SU-DHL-6 (cell line): Measurements from ENCODE around the gene CEACAM21.
"Not testable (repeated sequence)": the region's sequence is repeated elsewhere in the genome, so short reads cannot be mapped to it uniquely, and the experiment has no call there.

Source experiments
- H2AFZ ChIP-seq: fragments of 200-600 bp; sonication (generic); 2 replicates; pipeline ENCODE4 v1.6.1; 2014; ENCODE audit warnings: low read depth, mild to moderate bottlenecking, moderate library complexity, mixed read lengths, antibody characterized with exemption, low read length; ENCODE audit not compliant: severe bottlenecking
- H3F3A ChIP-seq: fragments of 200-600 bp; shearing (Covaris generic); 2 replicates; pipeline ENCODE4 v1.6.0; 2016; ENCODE audit warnings: antibody characterized with exemption, mild to moderate bottlenecking; ENCODE audit not compliant: insufficient read depth
- H3K27ac ChIP-seq: fragments of 200-600 bp; sonication (generic); 2 replicates; pipeline ENCODE4 v1.5.1; 2016; ENCODE audit warnings: low read depth, mild to moderate bottlenecking, low read length, moderate library complexity, mixed read lengths
- H3K27me3 ChIP-seq: fragments of 200-600 bp; sonication (generic), shearing (Covaris generic); 2 replicates; pipeline ENCODE4 v1.6.0; 2014; ENCODE audit warnings: mild to moderate bottlenecking, low read length
- H3K36me3 ChIP-seq: fragments of 200-600 bp; sonication (generic); 2 replicates; pipeline ENCODE4 v1.6.1; 2014; ENCODE audit warnings: mild to moderate bottlenecking, low read length, mixed read lengths
- H3K4me2 ChIP-seq: fragments of 300-600, 200-600 bp; shearing (Covaris generic), sonication (generic); 2 replicates; pipeline ENCODE4 v1.6.0; 2014; ENCODE audit warnings: low read length, low read depth, mild to moderate bottlenecking; ENCODE audit not compliant: poor library complexity, severe bottlenecking
- H3K4me3 ChIP-seq: fragments of 200-600 bp; sonication (generic); 2 replicates; pipeline ENCODE4 v1.5.1; 2014; ENCODE audit warnings: antibody characterized with exemption, low read length, mild to moderate bottlenecking, mixed read lengths; ENCODE audit not compliant: insufficient read depth, poor library complexity, severe bottlenecking
- H3K79me2 ChIP-seq: fragments of 200-600 bp; sonication (generic); 2 replicates; pipeline ENCODE4 v1.6.1; 2014; ENCODE audit warnings: mild to moderate bottlenecking, low read length, moderate library complexity; ENCODE audit not compliant: insufficient read depth
- H3K9ac ChIP-seq: fragments of 200-600 bp; sonication (generic); 2 replicates; pipeline ENCODE4 v1.7.0; 2014; ENCODE audit warnings: mild to moderate bottlenecking, low read length
- H3K9me2 ChIP-seq: fragments of 200-600 bp; sonication (generic); replicated peaks from 2 replicates; pipeline ENCODE4 v1.6.1; 2014; ENCODE audit warnings: low read length; ENCODE audit not compliant: insufficient read depth
- H3K9me3 ChIP-seq: fragments of 200-600 bp; sonication (generic); 2 replicates; pipeline ENCODE4 v1.6.1; 2014; ENCODE audit warnings: low read length, mixed read lengths; ENCODE audit not compliant: insufficient read depth
- H4K20me1 ChIP-seq: fragments of 200-600 bp; sonication (generic); 2 replicates; pipeline ENCODE4 v1.6.1; 2014; ENCODE audit warnings: low read depth, mild to moderate bottlenecking, antibody characterized with exemption, low read length, moderate library complexity, mixed read lengths
- CTCF ChIP-seq: fragments of 200-600 bp; sonication (generic); IDR thresholded peaks from one replicate; pipeline ENCODE4 v1.5.1; 2017; ENCODE audit warnings: antibody characterized with exemption, mild to moderate bottlenecking, low read length, moderate library complexity; ENCODE audit not compliant: insufficient read depth, poor library complexity, severe bottlenecking
- EZH2phosphoT487 ChIP-seq: fragments of 200-600 bp; sonication (generic), shearing (Covaris generic); conservative IDR thresholded peaks from 2 replicates; pipeline ENCODE4 v1.6.1; 2018; ENCODE audit warnings: mild to moderate bottlenecking, antibody characterized with exemption, low read length, moderate library complexity, mixed read lengths

The CEACAM21 gene

GRCh38 chr19:41578886-41579285, 2.9 kb downstream of the CEACAM21 start:
- no peak for TF ChIP-seq CTCF
- no peak for TF ChIP-seq EZH2phosphoT487
- Histone ChIP-seq H3K27ac (no peak overlapping the region), H3K79me2 (no peaks in the 10 kb centered on the region), H2AFZ (no peak overlapping the region), H3F3A (no peaks in the 10 kb centered on the region), H3K4me2 (no peak overlapping the region), H3K36me3 (no peaks in the 10 kb centered on the region), H3K9me2 (no peaks in the 10 kb centered on the region), H3K4me3 (no peak overlapping the region), H4K20me1 (no peaks in the 10 kb centered on the region), H3K9ac (no peak overlapping the region), H3K9me3 (peaks cover 18% of the 10 kb centered on the region; the same call in 1 of the 2 replicates), H3K27me3 (no peaks in the 10 kb centered on the region)

- not testable (repeated sequence) for H3K4me2 ChIP-seq, H3K4me3 ChIP-seq, H3K9ac ChIP-seq, H3K9me2 ChIP-seq, H3K79me2 ChIP-seq, H4K20me1 ChIP-seq, H3K27ac ChIP-seq, H3K36me3 ChIP-seq, H3F3A ChIP-seq, H2AFZ ChIP-seq, H3K27me3 ChIP-seq
- peaks cover 18% of the 10 kb centered on the region; the same call in 1 of the 2 replicates for H3K9me3 ChIP-seq
Measured at GRCh38 chr19:41581068-41581467, 5.1 kb downstream of the CEACAM21 start.

- not testable (repeated sequence) for H3K27ac ChIP-seq, H3K79me2 ChIP-seq
- peaks cover 18% of the 10 kb centered on the region; the same call in 1 of the 2 replicates for H3K9me3 ChIP-seq
Measured at GRCh38 chr19:41582577-41583182, 6.7 kb downstream of the CEACAM21 start.

GRCh38 chr19:41584260-41584810, 8.4 kb downstream of the CEACAM21 start:
- Histone ChIP-seq H3K9me2 (no peaks in the 10 kb centered on the region), H4K20me1 (no peaks in the 10 kb centered on the region), H3K27me3 (no peaks in the 10 kb centered on the region), H3K79me2 (no peaks in the 10 kb centered on the region), H3K9ac (no peak overlapping the region), H3K27ac (no peak overlapping the region), H3K4me2 (no peak overlapping the region), H3F3A (no peaks in the 10 kb centered on the region), H3K36me3 (no peaks in the 10 kb centered on the region), H3K9me3 (peaks cover 18% of the 10 kb centered on the region; the same call in 1 of the 2 replicates), H3K4me3 (no peak overlapping the region), H2AFZ (no peak overlapping the region)
- TF ChIP-seq CTCF (no peak), EZH2phosphoT487 (no peak)

More at GRCh38 chr19:41582577-41583182, 6.7 kb downstream of the CEACAM21 start:
- H3K9ac ChIP-seq, H3K4me2 ChIP-seq, H3F3A ChIP-seq, H3K36me3 ChIP-seq, H3K9me2 ChIP-seq, H3K27me3 ChIP-seq, H2AFZ ChIP-seq, H3K4me3 ChIP-seq, H4K20me1 ChIP-seq: not testable (repeated sequence)
